ENCODE measurements around the gene LRMDA. TPM values are rescaled to one million over a fixed set of nuclear protein-coding genes. Genes with fewer than 3 reads are reported as not detected.

Gene LRMDA
- total RNA-seq, 1 experiment from 2014 or later, result not detected

GRCh38 chr10:75477680-75478079 lies 46.3 kb downstream of the LRMDA start:
- Histone ChIP-seq H3K36me3 (replicated peaks; ENCODE audit: control insufficient read depth, insufficient read depth, low read length) (no peaks in the 10 kb centered on the region), H3K4me3 (ENCODE audit: insufficient read depth, low read depth, low read length) (no peak overlapping the region), H3K27me3 (ENCODE audit: control insufficient read depth, insufficient read depth, low read length) (peaks cover 4% of the 10 kb centered on the region)
- DNase-seq, result no peak

- H3K27me3 ChIP-seq (ENCODE audit: control insufficient read depth, insufficient read depth, low read length), result no peaks in the 10 kb centered on the region
- no peak overlapping the region for H3K4me3 ChIP-seq (ENCODE audit: insufficient read depth, low read depth, low read length)
- no peak for DNase-seq
- H3K36me3 ChIP-seq (replicated peaks; ENCODE audit: control insufficient read depth, insufficient read depth, low read length), result no peaks in the 10 kb centered on the region
Observed at GRCh38 chr10:75480374-75480773, 49.0 kb downstream of the LRMDA start.

- no peak for DNase-seq
- Histone ChIP-seq H3K27me3 (ENCODE audit: control insufficient read depth, insufficient read depth, low read length) (no peaks in the 10 kb centered on the region), H3K36me3 (replicated peaks; ENCODE audit: control insufficient read depth, insufficient read depth, low read length) (no peaks in the 10 kb centered on the region), H3K4me3 (ENCODE audit: insufficient read depth, low read depth, low read length) (no peak overlapping the region)
Observed at GRCh38 chr10:75483188-75483587, 51.8 kb downstream of the LRMDA start.

GRCh38 chr10:75484717-75485116 lies 53.3 kb downstream of the LRMDA start:
- H3K4me3 ChIP-seq (ENCODE audit: insufficient read depth, low read depth, low read length), result no peak overlapping the region
- H3K36me3 ChIP-seq (replicated peaks; ENCODE audit: control insufficient read depth, insufficient read depth, low read length), result no peaks in the 10 kb centered on the region
- no peaks in the 10 kb centered on the region for H3K27me3 ChIP-seq (ENCODE audit: control insufficient read depth, insufficient read depth, low read length)
- no peak for DNase-seq

GRCh38 chr10:75486591-75486990 lies 55.2 kb downstream of the LRMDA start:
- H3K27me3 ChIP-seq (ENCODE audit: control insufficient read depth, insufficient read depth, low read length), result no peaks in the 10 kb centered on the region
- DNase-seq, result no peak
- no peak overlapping the region for H3K4me3 ChIP-seq (ENCODE audit: insufficient read depth, low read depth, low read length)
- H3K36me3 ChIP-seq (replicated peaks; ENCODE audit: control insufficient read depth, insufficient read depth, low read length), result no peaks in the 10 kb centered on the region

- DNase-seq, result no peak
- Histone ChIP-seq H3K36me3 (replicated peaks; ENCODE audit: control insufficient read depth, insufficient read depth, low read length) (no peaks in the 10 kb centered on the region), H3K27me3 (ENCODE audit: control insufficient read depth, insufficient read depth, low read length) (no peaks in the 10 kb centered on the region), H3K4me3 (ENCODE audit: insufficient read depth, low read depth, low read length) (no peak overlapping the region)
Observed at GRCh38 chr10:75487087-75487754, 55.8 kb downstream of the LRMDA start.

- no peak for DNase-seq
- no peak overlapping the region for H3K4me3 ChIP-seq (ENCODE audit: insufficient read depth, low read depth, low read length)
- no peaks in the 10 kb centered on the region for H3K27me3 ChIP-seq (ENCODE audit: control insufficient read depth, insufficient read depth, low read length)
- no peaks in the 10 kb centered on the region for H3K36me3 ChIP-seq (replicated peaks; ENCODE audit: control insufficient read depth, insufficient read depth, low read length)
Observed at GRCh38 chr10:75487755-75488125, 56.3 kb downstream of the LRMDA start.

- no peak for DNase-seq
- Histone ChIP-seq H3K4me3 (ENCODE audit: insufficient read depth, low read depth, low read length) (no peak overlapping the region), H3K36me3 (replicated peaks; ENCODE audit: control insufficient read depth, insufficient read depth, low read length) (no peaks in the 10 kb centered on the region), H3K27me3 (ENCODE audit: control insufficient read depth, insufficient read depth, low read length) (no peaks in the 10 kb centered on the region)
Observed at GRCh38 chr10:75492173-75492925, 60.9 kb downstream of the LRMDA start.

GRCh38 chr10:75493464-75493863 lies 62.0 kb downstream of the LRMDA start:
- DNase-seq, result no peak
- no peaks in the 10 kb centered on the region for H3K27me3 ChIP-seq (ENCODE audit: control insufficient read depth, insufficient read depth, low read length)
- H3K4me3 ChIP-seq (ENCODE audit: insufficient read depth, low read depth, low read length), result no peak overlapping the region
- H3K36me3 ChIP-seq (replicated peaks; ENCODE audit: control insufficient read depth, insufficient read depth, low read length), result no peaks in the 10 kb centered on the region

GRCh38 chr10:75495434-75496190 lies 64.2 kb downstream of the LRMDA start:
- Histone ChIP-seq H3K36me3 (replicated peaks; ENCODE audit: control insufficient read depth, insufficient read depth, low read length) (no peaks in the 10 kb centered on the region), H3K27me3 (ENCODE audit: control insufficient read depth, insufficient read depth, low read length) (no peaks in the 10 kb centered on the region), H3K4me3 (ENCODE audit: insufficient read depth, low read depth, low read length) (no peak overlapping the region)
- no peak for DNase-seq

GRCh38 chr10:75496191-75496567 lies 64.8 kb downstream of the LRMDA start:
- no peaks in the 10 kb centered on the region for H3K36me3 ChIP-seq (replicated peaks; ENCODE audit: control insufficient read depth, insufficient read depth, low read length)

GRCh38 chr10:75497997-75498883 lies 66.8 kb downstream of the LRMDA start:
- Histone ChIP-seq H3K36me3 (replicated peaks; ENCODE audit: control insufficient read depth, insufficient read depth, low read length) (no peaks in the 10 kb centered on the region), H3K4me3 (ENCODE audit: insufficient read depth, low read depth, low read length) (no peak overlapping the region), H3K27me3 (ENCODE audit: control insufficient read depth, insufficient read depth, low read length) (no peaks in the 10 kb centered on the region)
- no peak for DNase-seq

More at GRCh38 chr10:75496191-75496567, 64.8 kb downstream of the LRMDA start:
- no peaks in the 10 kb centered on the region for H3K27me3 ChIP-seq (ENCODE audit: control insufficient read depth, insufficient read depth, low read length)
- DNase-seq, result no peak
- H3K4me3 ChIP-seq (ENCODE audit: insufficient read depth, low read depth, low read length), result no peak overlapping the region

GRCh38 chr10:75498884-75499350 lies 67.5 kb downstream of the LRMDA start:
- no peak overlapping the region for H3K4me3 ChIP-seq (ENCODE audit: insufficient read depth, low read depth, low read length)
- H3K36me3 ChIP-seq (replicated peaks; ENCODE audit: control insufficient read depth, insufficient read depth, low read length), result no peaks in the 10 kb centered on the region
- DNase-seq, result no peak
- no peaks in the 10 kb centered on the region for H3K27me3 ChIP-seq (ENCODE audit: control insufficient read depth, insufficient read depth, low read length)

GRCh38 chr10:75499556-75500160 lies 68.2 kb downstream of the LRMDA start:
- DNase-seq, result no peak
- no peaks in the 10 kb centered on the region for H3K36me3 ChIP-seq (replicated peaks; ENCODE audit: control insufficient read depth, insufficient read depth, low read length)
- no peaks in the 10 kb centered on the region for H3K27me3 ChIP-seq (ENCODE audit: control insufficient read depth, insufficient read depth, low read length)
- H3K4me3 ChIP-seq (ENCODE audit: insufficient read depth, low read depth, low read length), result no peak overlapping the region

All from H7 (cell line).